GM10248 (cell line): Measurements from ENCODE around the gene PRKCE.
A peak's percentile ranks its signal among the peaks of the same experiment; 100 is the strongest.

Source experiments
- CTCF ChIA-PET: fragments of 300-600 bp; sonication (Branson Sonifier 250); formaldehyde crosslinking; extraction: SDS; loops from one replicate; lab custom pipeline; 2021; ENCODE audit warnings: antibody characterized with exemption; lab: Yijun Ruan, JAX
- POLR2A ChIA-PET: fragments of 350-650 bp; sonication (Branson Sonifier 250); formaldehyde crosslinking; extraction: SDS; loops from one replicate; lab custom pipeline; 2020; ENCODE audit warnings: antibody characterized with exemption; lab: Yijun Ruan, JAX
- DNase-seq: peaks from one replicate; pipeline ENCODE4 v3.0.0; 2012; ENCODE audit errors: extremely low spot score
- TF ChIP-seq, protein P1 (sequence below): IDR thresholded peaks from 2 replicates; pipeline ENCODE4 v1.5.1; 2012; ENCODE audit warnings: mild to moderate bottlenecking, low read depth; ENCODE audit errors: extremely low read depth, missing control alignments, control extremely low read depth

Gene PRKCE

GRCh38 chr2:46025081-46025480 lies 373.6 kb downstream of the PRKCE start:
- TF ChIP-seq, protein P1, sequence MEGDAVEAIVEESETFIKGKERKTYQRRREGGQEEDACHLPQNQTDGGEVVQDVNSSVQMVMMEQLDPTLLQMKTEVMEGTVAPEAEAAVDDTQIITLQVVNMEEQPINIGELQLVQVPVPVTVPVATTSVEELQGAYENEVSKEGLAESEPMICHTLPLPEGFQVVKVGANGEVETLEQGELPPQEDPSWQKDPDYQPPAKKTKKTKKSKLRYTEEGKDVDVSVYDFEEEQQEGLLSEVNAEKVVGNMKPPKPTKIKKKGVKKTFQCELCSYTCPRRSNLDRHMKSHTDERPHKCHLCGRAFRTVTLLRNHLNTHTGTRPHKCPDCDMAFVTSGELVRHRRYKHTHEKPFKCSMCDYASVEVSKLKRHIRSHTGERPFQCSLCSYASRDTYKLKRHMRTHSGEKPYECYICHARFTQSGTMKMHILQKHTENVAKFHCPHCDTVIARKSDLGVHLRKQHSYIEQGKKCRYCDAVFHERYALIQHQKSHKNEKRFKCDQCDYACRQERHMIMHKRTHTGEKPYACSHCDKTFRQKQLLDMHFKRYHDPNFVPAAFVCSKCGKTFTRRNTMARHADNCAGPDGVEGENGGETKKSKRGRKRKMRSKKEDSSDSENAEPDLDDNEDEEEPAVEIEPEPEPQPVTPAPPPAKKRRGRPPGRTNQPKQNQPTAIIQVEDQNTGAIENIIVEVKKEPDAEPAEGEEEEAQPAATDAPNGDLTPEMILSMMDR, result no peak
- POLR2A ChIA-PET, result no interaction called here
- CTCF ChIA-PET, result interaction anchor here (0.7 to 2.0 kb wide), 7 partner anchors 9 to 38 kb away, joined by 3 to 5 read pairs (median 3); no protein-coding TSS in a partner anchor
- no peak for DNase-seq

DNA sequence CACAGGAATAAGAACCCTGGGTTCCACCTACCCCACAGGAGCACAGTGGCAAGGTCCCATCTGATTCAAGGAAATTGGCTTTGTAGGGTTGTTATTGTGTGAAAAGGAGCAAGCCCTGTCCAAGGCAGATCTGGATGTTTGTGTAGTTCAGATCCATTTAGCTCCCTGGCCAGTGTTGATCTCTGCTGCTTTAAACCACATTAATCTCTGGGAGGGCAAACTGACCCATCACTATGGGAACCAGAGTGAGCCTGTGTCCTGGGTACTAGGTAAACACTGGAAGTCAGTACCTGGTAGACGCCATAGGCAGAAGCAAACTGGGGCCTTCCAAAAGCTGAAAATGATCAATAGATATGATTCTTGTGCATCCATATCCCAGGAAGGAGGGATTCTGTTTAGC lies 374.2 kb downstream of the PRKCE start:
- ChIA-PET POLR2A (no interaction called here), CTCF (interaction anchor here (0.9 to 1.5 kb wide), 4 partner anchors 13 to 32 kb away, joined by 3 to 5 read pairs (median 3); no protein-coding TSS in a partner anchor)
- TF ChIP-seq, protein P1, result no peak
- no peak for DNase-seq

GRCh38 chr2:46026431-46026830 lies 375.0 kb downstream of the PRKCE start:
- ChIA-PET CTCF (interaction anchor here (0.9 kb wide), 1 partner anchor 14 kb away, joined by 5 read pairs; no protein-coding TSS in a partner anchor), POLR2A (no interaction called here)
- DNase-seq, result no peak
- TF ChIP-seq, protein P1, result no peak

DNA sequence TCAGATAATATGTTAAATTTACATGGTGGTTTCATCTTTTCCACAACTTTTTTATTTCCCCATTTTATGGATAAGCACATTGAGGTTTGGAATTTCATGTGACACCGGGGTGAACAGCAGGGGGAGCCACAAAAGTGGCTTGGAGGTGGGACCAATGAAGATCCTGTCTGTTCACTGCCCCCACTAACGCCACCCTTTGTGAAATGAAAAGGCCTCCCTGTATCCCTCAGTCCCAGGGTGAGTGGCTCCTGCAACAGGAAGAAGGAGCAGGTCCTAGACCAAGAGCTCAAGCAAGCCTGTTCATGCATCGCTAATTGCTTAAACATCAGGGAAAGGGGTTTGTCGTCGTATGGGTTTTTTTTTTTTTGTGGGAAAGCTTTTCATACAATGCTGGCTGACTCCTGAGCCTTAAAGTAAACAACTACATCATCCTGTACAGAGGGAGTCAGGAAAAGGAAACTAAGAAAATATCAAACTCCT lies 377.9 kb downstream of the PRKCE start:
- CTCF ChIA-PET, result interaction anchor here (1.0 to 3.7 kb wide), 13 partner anchors 7 to 889 kb away, joined by 3 to 15 read pairs (median 4); no protein-coding TSS in a partner anchor
- DNase-seq, result no peak
- TF ChIP-seq, protein P1, result peak; percentile 10
- POLR2A ChIA-PET, result interaction anchor here (0.6 kb wide), 1 partner anchor 765 kb away, joined by 3 read pairs; no protein-coding TSS in a partner anchor

DNA sequence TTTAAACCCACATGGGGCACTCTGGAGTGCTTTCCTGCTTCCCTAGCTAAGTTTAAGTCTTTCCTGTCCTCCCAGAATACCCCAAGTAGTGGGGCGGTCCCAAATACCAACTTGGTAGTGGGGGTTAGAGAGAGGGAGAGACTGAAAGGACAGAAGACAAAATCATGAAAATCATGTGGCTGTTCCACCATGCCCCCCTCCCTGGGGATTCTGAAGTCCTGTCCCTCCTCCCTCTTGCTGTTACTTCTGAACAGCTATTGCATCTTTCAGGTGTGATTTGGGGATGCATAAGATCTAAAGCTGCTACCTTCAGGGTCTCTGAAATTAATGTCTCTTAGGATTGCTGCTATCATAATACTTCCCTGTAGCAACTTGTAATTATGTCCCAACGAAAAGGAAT lies 378.9 kb downstream of the PRKCE start:
- CTCF ChIA-PET, result interaction anchor here (1.0 to 3.7 kb wide), 10 partner anchors 9 to 888 kb away, joined by 3 to 15 read pairs (median 4); no protein-coding TSS in a partner anchor
- no peak for DNase-seq
- TF ChIP-seq, protein P1, result no peak
- POLR2A ChIA-PET, result no interaction called here

DNA sequence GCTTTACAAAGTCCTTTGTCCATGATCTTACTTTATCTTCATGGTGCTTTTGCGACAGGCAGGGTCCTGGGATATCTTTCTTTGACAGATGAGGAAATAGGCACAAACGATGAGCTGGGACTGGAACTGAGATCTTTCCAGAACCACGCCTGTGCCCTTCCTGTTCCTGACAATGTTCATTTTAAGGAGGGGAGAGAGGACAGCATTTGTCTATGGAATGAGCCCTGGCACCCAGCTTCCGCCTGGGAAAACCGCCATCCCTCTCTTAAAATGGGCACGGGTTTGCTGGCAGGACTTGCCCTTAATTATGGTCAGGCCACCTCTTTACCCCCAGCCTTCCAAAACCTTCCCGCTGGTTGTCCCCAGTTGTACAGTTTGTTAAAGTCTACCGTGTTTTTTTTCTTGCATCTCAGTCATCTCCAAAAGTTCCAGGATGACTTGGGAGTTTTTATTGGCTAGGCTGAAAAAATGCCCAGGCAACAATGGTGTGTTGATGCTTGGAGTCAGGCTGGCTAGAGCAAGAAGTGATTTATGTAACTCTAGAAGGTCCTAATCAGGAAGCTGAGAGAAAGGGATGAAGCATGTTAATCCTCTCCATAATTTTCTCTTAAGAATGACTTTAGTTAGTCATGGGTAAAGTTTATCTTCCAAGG lies 380.8 kb downstream of the PRKCE start:
- TF ChIP-seq, protein P1, result no peak
- CTCF ChIA-PET, result no interaction called here
- no peak for DNase-seq
- POLR2A ChIA-PET, result no interaction called here
